Muscle layer of duodenum (tissue), 2 donors: Measurements from ENCODE around the gene PYCARD.
"Not testable (repeated sequence)": the region's sequence is repeated elsewhere in the genome, so short reads cannot be mapped to it uniquely, and the experiment has no call there.

Source experiments
- H3K27ac ChIP-seq: one replicate; pipeline ENCODE4 v1.7.0; 2013; ENCODE audit warnings: mild to moderate bottlenecking, low read length
- H3K27me3 ChIP-seq: one replicate; pipeline ENCODE4 v1.7.0; 2013; ENCODE audit warnings: low read depth, mild to moderate bottlenecking, control low read depth, low read length
- H3K36me3 ChIP-seq, 2 donors: one replicate each; pipeline ENCODE4 v1.7.0; 2013; ENCODE audit warnings: low read length in 2 of 2, control low read depth in 1 of 2, mild to moderate bottlenecking in 1 of 2; ENCODE audit not compliant: insufficient read depth in 2 of 2, control insufficient read depth in 1 of 2
- H3K4me1 ChIP-seq, 2 donors: one replicate each; pipeline ENCODE4 v1.7.0; 2013; ENCODE audit warnings: low read length in 2 of 2, mild to moderate bottlenecking in 2 of 2, control low read depth in 1 of 2, moderate library complexity in 1 of 2; ENCODE audit not compliant: insufficient read depth in 2 of 2, control insufficient read depth in 1 of 2
- H3K4me3 ChIP-seq, 2 donors: one replicate each; pipeline ENCODE4 v1.7.0; 2013; ENCODE audit warnings: low read length in 2 of 2, low read depth in 1 of 2, mild to moderate bottlenecking in 1 of 2
- H3K9me3 ChIP-seq, 2 donors: one replicate each; pipeline ENCODE4 v1.7.0; 2013; ENCODE audit warnings: low read length in 2 of 2, control low read depth in 1 of 2, mild to moderate bottlenecking in 1 of 2; ENCODE audit not compliant: control insufficient read depth in 1 of 2
- donor health status: healthy.

Gene PYCARD

DNA sequence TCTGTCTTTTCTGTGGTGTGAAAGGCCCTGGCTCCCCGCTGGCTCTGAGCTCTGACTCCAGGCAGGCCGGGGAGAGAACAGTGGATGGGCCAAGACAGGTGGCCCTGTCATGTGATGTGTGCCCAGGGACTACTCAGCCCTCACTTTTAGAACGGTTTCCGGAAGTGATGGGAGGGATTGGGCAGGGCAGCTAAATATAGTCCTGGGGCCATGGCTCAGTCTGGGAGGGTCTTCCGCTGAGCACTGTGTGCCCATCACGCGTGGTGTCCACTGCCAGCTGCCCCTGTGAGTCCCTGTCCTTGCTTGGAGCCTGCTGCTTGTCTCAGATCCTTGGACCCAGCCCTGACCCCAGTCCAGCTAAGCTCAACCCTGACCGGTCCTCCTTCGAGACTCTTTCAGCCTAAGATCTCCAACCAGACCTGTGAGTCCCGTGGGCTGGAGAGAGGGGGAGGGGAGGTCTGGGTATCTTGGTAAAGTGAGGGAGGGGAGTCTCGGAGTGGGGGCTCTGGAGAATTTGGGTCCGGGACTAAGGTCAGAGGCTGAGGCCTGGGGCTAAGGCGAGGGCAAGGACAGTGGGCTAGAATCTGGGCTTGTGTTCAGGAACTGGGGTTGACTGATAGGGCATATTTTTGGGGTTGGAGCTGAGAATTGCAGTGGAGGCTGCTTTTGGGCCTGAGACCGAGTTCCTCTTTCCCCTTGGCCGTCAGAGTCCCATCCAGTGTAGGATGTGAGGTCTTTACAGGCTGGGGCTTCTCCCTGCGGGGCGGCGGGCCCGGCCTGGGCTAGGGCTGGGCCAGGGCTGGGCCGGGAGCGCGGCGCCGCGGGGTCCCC is 11.5 kb upstream of the PYCARD start, which contains the start of gene TRIM72:
TRIM72 (plus strand) TSS at position 243 of the 831 bp plus-strand sequence. CDS start 620 bp downstream, outside the sequence.
- Histone ChIP-seq H3K27ac (no peak within 1 kb of the TSS), H3K4me3 (peak within 1 kb of the TSS in 1 of 2 donors; percentile 75), H3K27me3 (peaks cover 25% of the 10 kb centered on the region)

DNA sequence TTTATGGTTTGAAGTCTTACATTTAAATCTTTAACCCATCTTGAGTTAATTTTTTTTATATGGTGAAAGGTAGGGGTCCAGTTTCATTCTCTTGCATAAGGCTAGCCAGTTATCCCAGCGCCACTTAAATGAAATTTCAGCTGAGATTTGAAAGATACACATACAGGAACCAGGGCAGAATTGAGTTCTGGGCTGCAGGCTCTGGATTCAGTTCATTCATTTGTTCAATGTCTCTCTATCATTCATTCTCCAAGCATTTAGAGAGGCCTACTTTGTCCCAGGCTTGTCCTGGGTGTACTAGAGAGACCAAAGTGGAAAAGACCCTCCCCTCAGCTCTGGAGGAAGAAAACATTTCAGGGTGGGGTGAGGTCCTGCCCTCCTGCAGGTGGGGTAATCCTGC is 10.8 kb upstream of the PYCARD start:
- Histone ChIP-seq H3K27me3 (peaks cover 19% of the 10 kb centered on the region), H3K9me3 (no peaks in the 10 kb centered on the region), H3K4me1 (peaks cover 8 to 28% of the 10 kb centered on the region in 2 donors), H3K27ac (no peak overlapping the region), H3K36me3 (no peaks in the 10 kb centered on the region), H3K4me3 (no peak overlapping the region)

More for the DNA sequence above, 11.5 kb upstream of the PYCARD start, which contains the start of gene TRIM72:
- H3K9me3 ChIP-seq: no peaks in the 10 kb centered on the region
- H3K36me3 ChIP-seq: no peaks in the 10 kb centered on the region
- peaks cover 8 to 28% of the 10 kb centered on the region in 2 donors for H3K4me1 ChIP-seq

DNA sequence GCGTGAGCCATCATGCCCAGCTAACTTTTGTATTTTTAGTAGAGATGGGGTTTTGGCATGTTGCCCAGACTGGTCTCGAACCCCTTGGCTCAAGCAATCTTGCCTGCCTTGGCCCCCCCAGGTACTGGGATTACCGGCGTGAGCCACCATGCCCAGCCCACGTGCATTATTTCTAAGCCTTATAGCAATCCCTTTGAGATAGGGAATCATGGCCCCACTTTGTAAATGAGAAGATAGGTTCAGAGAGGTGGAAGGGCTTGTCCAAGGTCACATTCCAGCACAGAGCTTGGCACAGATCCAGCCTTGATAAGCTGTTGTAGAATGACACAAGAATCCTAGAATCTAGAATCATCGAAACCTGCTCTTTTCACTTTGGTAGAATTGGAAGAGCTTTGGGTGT is 4.2 kb upstream of the PYCARD start:
- H3K27ac ChIP-seq: no peak overlapping the region
- no peaks in the 10 kb centered on the region for H3K27me3 ChIP-seq
- no peaks in the 10 kb centered on the region for H3K9me3 ChIP-seq
- no peak overlapping the region for H3K4me3 ChIP-seq
- H3K36me3 ChIP-seq: no peaks in the 10 kb centered on the region
- H3K4me1 ChIP-seq: peaks cover 0 to 5% of the 10 kb centered on the region in 2 donors

DNA sequence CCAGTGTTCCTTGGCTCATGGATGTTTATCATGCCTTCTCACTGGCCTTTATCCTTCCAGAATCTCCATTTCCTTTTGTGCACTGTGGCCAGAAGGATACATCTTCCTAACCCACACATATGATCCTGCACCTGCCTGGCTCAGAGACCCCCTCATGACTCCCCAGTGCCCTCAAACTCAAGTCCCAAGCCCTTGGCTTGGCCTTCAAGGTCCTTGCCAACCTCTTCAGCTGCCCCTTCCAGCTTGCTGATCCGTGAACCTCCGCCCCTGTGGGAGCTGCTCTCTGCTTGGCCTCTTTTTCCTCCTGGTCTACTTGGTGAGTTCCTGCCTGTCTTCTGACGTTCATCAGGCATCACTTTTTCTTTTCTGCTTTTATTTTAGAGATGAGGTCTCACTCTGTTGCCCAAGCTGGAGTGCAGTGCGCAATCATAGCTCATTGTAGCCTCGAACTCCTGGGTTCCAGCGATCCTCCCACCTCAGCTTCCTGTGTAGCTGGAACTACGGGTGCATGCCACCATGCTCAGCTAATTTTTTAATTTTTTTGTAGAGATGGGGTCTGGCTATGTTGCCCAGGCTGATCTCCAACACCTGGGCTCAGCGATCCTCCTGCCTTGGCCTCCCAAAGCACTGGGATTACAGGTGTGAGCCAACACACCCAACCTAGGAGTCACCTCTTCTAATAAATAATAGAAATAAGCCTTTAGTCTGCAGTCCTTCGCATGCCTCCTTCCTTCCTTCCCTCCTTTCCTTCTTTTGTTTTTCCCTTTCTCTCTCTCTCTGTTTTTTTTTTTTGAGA is 2.5 kb upstream of the PYCARD start:
- Histone ChIP-seq H3K4me3 (no peak overlapping the region), H3K27ac (no peak overlapping the region), H3K36me3 (no peaks in the 10 kb centered on the region), H3K27me3 (no peaks in the 10 kb centered on the region), H3K9me3 (no peaks in the 10 kb centered on the region), H3K4me1 (peaks cover 8 to 16% of the 10 kb centered on the region in 2 donors)

DNA sequence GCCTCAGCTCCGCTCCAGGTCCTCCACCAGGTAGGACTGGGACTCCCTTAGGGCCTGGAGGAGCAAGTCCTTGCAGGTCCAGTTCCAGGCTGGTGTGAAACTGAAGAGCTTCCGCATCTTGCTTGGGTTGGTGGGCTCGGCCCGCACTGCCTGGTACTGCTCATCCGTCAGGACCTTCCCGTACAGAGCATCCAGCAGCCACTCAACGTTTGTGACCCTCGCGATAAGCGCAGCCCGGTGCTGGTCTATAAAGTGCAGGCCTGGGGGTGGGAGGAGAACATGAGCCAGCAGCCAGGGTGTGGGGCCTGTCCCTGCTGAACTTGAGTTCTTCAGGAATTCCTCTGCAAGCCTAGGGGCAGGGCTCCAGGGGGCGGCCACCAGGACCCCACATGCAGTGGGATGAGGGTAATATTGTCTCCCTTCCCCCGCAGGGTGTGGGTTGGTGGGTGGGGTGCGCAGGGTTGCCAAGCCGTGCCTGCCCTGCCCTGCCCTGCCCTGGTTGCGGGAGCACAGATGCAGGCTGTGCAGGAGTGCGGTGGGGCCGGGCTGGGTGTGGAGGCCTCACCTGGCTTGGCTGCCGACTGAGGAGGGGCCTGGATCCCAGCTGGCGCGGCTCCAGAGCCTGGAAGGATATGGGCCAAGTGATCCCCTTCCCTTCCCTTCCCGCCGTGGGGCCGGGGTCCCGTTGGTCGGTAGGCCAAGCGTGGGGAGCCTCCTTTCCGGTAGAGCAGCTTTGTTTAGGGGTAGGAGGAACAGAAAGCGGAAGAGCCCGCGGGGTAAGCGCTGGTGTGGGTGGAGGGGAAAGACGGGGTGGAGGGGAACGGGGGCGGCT is 762 bp downstream of the PYCARD start:
- no peaks in the 10 kb centered on the region for H3K27me3 ChIP-seq
- H3K4me3 ChIP-seq: peak overlapping the region; percentile 68 to 90
- peaks cover 4 to 5% of the 10 kb centered on the region in 2 donors for H3K36me3 ChIP-seq
- H3K9me3 ChIP-seq: no peaks in the 10 kb centered on the region
- H3K4me1 ChIP-seq: peaks cover 8 to 16% of the 10 kb centered on the region in 2 donors
- H3K27ac ChIP-seq: peak overlapping the region; percentile 23

DNA sequence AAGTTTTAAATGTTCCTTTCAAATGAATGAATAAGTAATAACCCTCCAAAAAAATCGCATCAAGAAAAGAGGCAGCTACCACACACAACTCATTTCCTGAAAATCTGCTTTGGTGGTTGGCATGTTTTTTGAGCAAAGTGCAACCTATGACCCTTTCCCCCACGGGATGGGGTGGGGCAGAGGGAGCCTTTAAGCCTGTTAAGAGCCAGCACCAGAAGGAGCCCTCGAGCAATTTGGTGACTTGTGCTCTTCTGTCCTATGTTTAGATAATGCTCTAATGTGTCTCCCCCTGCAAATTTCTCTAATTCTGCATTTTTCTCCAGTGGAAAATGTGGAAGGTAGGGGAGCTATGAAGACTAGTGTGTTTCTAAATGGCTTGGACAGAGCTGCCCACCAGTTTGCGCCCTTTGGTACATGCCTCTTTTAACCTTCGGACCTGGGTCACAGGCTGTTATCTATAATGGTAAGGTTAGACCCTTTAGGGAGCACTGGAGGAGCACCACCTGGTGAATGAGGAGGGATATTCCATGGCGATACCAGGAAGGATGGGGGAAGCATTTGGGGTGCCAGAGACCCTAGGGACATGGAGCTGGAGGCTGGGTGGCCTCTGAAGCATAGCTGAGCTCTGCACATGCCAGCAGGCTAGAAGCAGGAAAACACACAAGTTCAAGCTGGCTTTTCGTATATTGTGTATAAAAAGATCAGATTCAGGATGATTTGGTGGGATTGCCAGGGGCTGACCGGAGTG is 1.6 kb downstream of the PYCARD start:
- no peaks in the 10 kb centered on the region for H3K9me3 ChIP-seq
- H3K4me1 ChIP-seq: peaks cover 8 to 16% of the 10 kb centered on the region in 2 donors
- H3K27me3 ChIP-seq: no peaks in the 10 kb centered on the region
- H3K27ac ChIP-seq: no peak overlapping the region
- H3K36me3 ChIP-seq: peaks cover 4 to 11% of the 10 kb centered on the region in 2 donors
- H3K4me3 ChIP-seq: peak overlapping the region; percentile 68 to 90

DNA sequence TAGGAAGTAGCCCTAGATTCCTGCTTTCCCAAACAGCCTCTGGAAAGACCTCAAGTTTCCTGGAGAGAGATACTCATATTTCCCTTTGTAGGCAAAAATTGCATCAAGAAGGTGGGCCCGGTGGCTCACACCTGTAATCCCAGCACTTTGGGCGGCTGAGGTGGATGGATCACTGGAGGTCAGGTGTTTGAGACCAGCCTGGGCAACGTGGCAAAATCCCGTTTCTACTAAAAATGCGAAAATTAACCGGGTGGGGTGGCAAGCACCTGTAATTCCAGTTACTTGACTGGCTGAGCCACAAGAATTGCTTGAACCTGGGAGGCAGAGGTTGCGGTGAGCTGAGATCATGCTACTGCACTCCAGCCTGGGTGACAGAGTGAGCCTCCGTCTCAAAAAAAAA is 2.4 kb downstream of the PYCARD start:
- not testable (repeated sequence) for H3K9me3 ChIP-seq, H3K4me3 ChIP-seq, H3K27ac ChIP-seq, H3K27me3 ChIP-seq
- peaks cover 9 to 19% of the 10 kb centered on the region in 2 donors for H3K36me3 ChIP-seq
- peaks cover 8 to 16% of the 10 kb centered on the region in 2 donors for H3K4me1 ChIP-seq

DNA sequence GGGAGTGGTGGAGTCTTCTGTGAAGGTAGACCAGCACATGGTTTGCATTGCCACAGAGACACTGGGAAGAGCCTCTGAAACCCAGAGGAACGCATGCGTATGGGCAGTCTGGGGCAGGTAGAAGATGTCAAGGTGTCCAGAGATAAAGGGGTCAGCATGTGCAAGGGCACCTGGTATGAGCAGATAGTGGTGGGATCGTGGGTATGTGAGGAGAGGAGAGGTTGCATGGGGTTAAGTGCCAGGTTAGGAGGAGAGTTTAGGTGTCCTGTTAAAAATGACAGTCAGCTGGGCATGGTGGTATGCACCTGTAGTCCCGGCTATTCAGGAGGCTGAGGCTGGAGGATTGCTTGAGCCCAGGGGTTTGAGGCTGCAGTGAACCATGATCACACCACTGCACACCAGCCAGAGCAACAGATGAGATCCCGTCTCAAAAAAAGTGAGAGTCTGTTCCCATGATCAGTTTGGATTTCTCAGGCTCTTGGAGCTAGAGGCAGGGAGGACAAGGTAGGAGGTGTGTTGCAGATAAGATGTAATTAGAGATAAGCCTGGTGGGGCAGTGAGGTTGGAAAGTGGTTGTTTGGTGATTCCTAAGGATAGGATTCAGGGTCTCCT is 3.0 kb downstream of the PYCARD start:
- no peak overlapping the region for H3K27ac ChIP-seq
- H3K9me3 ChIP-seq: no peaks in the 10 kb centered on the region
- no peak overlapping the region for H3K4me3 ChIP-seq
- H3K4me1 ChIP-seq: peaks cover 8 to 16% of the 10 kb centered on the region in 2 donors
- no peaks in the 10 kb centered on the region for H3K27me3 ChIP-seq
- peaks cover 9 to 24% of the 10 kb centered on the region in 2 donors for H3K36me3 ChIP-seq

DNA sequence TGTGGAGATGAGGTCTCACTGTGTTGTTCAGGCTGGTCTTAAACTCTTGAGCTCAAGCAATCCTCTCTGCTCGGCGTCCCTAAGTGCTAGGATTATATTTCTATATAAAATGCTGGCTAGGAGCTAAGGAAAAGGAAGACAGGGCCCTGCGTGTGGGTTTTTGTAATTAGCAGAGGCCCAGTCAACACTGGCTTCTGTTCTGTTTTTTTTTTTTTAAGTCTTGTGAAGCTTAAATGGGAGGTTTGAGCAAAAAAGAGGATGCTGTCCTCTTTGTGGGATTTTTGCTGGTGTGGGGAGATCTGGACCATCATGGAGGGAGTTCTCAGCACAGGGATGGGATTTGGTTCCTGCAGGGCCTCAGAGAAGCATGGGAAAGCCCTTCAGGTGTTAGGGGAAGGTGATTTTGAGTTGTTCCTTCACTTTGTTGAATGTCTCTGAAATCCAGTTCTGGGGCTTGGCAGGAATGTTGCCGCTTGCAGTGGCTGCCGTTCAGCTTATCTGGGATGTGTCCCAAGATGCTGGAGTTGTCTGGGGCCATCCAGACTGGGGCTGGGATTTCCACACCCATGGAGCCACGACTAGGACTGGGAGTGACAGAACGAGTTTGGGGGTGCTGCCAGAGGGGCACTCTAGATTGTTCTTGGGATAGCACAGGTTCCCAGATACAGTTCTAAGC is 4.2 kb downstream of the PYCARD start:
- no peaks in the 10 kb centered on the region for H3K9me3 ChIP-seq
- no peak overlapping the region for H3K27ac ChIP-seq
- no peaks in the 10 kb centered on the region for H3K27me3 ChIP-seq
- peaks cover 12 to 34% of the 10 kb centered on the region in 2 donors for H3K36me3 ChIP-seq
- H3K4me1 ChIP-seq: peaks cover 8 to 16% of the 10 kb centered on the region in 2 donors
- no peak overlapping the region for H3K4me3 ChIP-seq
